ENCODE results near the gene CNPY4. TPM values are rescaled to one million over a fixed set of nuclear protein-coding genes. Genes with fewer than 3 reads are reported as not detected.

The CNPY4 gene
- total RNA-seq, 1 donor from 2014 or later, result 21.1 TPM

GRCh38 chr7:100173806-100174495, 54.5 kb downstream of the CNPY4 start:
- intact Hi-C loops (cut with DNase I), result no loop called here
- ATAC-seq (no peak), DNase-seq (ENCODE audit: low spot score) (no peak)

GRCh38 chr7:100174582-100174981, 55.1 kb downstream of the CNPY4 start:
- intact Hi-C loops (cut with DNase I), result no loop called here
- DNase-seq (ENCODE audit: low spot score) (no peak), ATAC-seq (no peak)

Small RNA genes lying within 50 kb of the gene (microRNA-seq; reads per million reads assigned to microRNA genes)
- 1,070 reads per million, percentile 82 among the genes with 10 or more reads in this experiment for gene MIR106B
- 460 reads per million, percentile 74 among the genes with 10 or more reads in this experiment for gene MIR25
- not detected for gene MIR4658
- gene MIR93, result 4,745 reads per million, percentile 93 among the genes with 10 or more reads in this experiment

Other genes with a start within 250 kb of the CNPY4 start
- not detected for gene OR2AE1, start 242.6 kb upstream of the CNPY4 start, total RNA-seq
- gene TRIM4, start 200.1 kb upstream of the CNPY4 start, total RNA-seq, result 32.1 TPM
- gene GJC3, start 190.0 kb upstream of the CNPY4 start, total RNA-seq, result 31.7 TPM
- gene AZGP1, start 143.6 kb upstream of the CNPY4 start, total RNA-seq, result 120 TPM
- gene ZKSCAN1, start 104.0 kb upstream of the CNPY4 start, total RNA-seq, result 96.9 TPM
- gene ZSCAN21, start 69.9 kb upstream of the CNPY4 start, total RNA-seq, result 13.0 TPM
- gene ZNF3, start 37.9 kb upstream of the CNPY4 start, total RNA-seq, result 25.3 TPM
- 76.2 TPM for gene COPS6, start 30.7 kb upstream of the CNPY4 start, total RNA-seq
- gene MCM7, start 18.2 kb upstream of the CNPY4 start, total RNA-seq, result 42.4 TPM
- gene AP4M1, start 18.0 kb upstream of the CNPY4 start, total RNA-seq, result 19.5 TPM
- gene TAF6, start 276 bp upstream of the CNPY4 start, total RNA-seq, result 30.6 TPM
- 2.5 TPM for gene MBLAC1, start 7.3 kb downstream of the CNPY4 start, total RNA-seq
- 114 TPM for gene LAMTOR4, start 29.3 kb downstream of the CNPY4 start, total RNA-seq
- gene TRAPPC14, start 39.1 kb downstream of the CNPY4 start, total RNA-seq, result 15.4 TPM
- gene GAL3ST4, start 49.0 kb downstream of the CNPY4 start, total RNA-seq, result 10.8 TPM
- gene GPC2, start 57.7 kb downstream of the CNPY4 start, total RNA-seq, result 2.7 TPM
- 11.0 TPM for gene STAG3, start 58.3 kb downstream of the CNPY4 start, total RNA-seq
- 1.2 TPM for gene PVRIG, start 100.3 kb downstream of the CNPY4 start, total RNA-seq
- not detected for gene SPDYE3, start 188.1 kb downstream of the CNPY4 start, total RNA-seq
- gene PILRB, start 238.5 kb downstream of the CNPY4 start, total RNA-seq, result 46.3 TPM

Measured in sciatic nerve (tissue), 2 donors.